ENCODE results near the gene ANKS1B.
A peak's percentile ranks its signal among the peaks of the same experiment; 100 is the strongest.
"Not testable (repeated sequence)": the region's sequence is repeated elsewhere in the genome, so short reads cannot be mapped to it uniquely, and the experiment has no call there.

ANKS1B gene

GRCh38 chr12:99984271-99985128 is at the start of gene ANKS1B:
TSS of gene ANKS1B (minus strand) at chr12:99984936. CDS start at chr12:99984237, 699 bp downstream.
- DNase-seq (ENCODE audit: low spot score), result no peak

GRCh38 chr12:100031836-100032235 is 47.1 kb upstream of the ANKS1B start:
- DNase-seq (ENCODE audit: low spot score), result no peak

DNA sequence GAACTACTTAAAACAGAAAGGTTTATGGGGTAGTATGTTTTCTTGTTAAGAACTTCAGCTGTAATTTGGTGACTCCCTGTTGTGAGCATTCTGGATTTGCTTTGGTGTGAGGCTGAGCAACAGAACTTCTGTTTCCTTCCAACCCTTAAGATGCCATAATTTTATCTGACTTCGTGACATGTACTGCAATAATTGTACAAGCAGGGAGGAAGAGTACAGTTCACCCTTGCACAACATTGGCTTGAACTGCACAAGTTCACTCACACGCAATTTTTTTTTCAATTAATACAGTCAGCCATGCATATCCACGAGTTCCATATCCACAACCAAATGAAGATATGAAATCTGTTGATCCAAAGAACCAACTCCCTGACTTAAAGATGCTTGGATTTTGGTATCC is 42.9 kb upstream of the ANKS1B start:
- no peak for DNase-seq (ENCODE audit: low spot score)

GRCh38 chr12:100026241-100026640 is 41.5 kb upstream of the ANKS1B start:
- DNase-seq (ENCODE audit: low spot score), result no peak

DNA sequence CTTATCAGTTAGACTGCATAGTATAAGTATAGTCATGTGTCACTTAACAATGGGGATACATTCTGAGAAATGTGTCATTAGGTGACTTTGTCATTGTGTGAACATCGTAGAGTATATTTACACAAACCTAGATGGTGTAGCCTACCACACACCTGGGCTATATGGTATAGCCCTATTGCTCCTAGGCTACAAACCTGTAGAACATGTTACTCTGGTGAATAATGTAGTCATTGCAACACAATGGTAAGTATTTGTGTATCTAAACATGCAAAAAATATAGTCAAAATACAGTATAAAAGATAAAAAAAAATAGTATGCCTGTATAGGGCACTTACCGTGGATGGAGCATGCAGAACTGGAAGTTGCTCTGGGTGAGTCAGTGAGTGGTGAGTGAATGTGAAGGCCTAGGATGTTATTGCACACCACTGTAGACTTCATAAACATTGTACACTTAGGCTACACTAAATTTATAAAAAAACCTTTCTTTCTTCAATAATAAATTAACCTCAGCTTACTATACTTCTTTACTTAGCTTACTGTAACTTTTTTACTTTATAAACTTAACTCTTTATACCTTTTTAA is 40.3 kb upstream of the ANKS1B start:
- DNase-seq (ENCODE audit: low spot score), result no peak

DNA sequence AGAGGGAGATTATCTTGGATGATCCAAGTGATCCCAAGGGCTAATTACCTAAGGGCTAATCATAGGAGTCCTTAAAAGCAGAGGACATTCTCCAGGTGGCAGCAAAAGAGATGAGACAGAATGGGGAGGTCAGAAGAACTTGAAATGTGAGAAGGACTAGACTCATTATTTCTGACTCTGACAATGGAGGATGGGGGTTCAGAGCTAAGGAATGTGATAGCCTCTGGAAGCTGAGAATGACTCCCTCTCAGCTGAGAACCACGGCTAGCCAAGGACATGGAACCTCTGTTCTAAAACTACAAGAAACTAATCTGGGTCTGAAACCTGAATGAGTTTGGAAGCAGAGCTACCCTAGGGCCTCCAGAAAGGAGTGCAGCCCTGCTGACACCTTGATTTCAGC is 35.6 kb upstream of the ANKS1B start:
- DNase-seq (ENCODE audit: low spot score), result no peak

DNA sequence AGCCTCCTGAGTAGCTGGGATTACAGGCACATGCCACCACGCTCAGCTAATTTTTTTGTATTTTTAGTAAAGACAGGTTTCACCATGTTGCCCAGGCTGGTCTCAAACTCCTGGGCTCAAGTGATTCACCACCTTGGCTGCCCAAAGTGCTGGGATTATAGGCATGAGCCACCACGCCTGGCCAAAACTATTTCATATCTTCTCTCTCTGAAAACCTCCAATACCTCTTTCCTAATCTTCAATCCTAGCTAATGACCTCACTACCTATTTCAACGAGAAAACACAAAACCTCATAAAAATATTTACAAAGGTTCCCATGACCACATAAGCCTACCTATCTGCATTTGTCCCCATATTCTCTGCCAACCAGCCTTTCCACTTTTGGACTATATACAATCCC is 32.3 kb upstream of the ANKS1B start:
- DNase-seq (ENCODE audit: low spot score), result no peak

DNA sequence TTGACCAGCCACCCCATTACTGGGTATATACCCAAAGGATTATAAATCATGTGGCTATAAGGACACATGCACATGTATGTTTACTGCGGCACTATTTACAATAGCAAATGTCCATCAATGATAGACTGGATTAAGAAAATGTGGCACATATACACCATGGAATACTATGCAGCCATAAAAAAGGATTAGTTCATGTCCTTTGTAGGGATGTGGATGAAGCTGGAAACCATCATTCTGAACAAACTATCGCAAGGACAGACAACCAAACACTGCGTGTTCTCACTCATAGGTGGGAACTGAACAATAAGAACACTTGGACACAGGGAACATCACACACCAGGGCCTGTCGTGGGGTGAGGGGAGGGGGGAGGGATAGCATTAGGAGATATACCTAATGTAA is 31.6 kb upstream of the ANKS1B start:
- DNase-seq (ENCODE audit: low spot score), result not testable (repeated sequence)

DNA sequence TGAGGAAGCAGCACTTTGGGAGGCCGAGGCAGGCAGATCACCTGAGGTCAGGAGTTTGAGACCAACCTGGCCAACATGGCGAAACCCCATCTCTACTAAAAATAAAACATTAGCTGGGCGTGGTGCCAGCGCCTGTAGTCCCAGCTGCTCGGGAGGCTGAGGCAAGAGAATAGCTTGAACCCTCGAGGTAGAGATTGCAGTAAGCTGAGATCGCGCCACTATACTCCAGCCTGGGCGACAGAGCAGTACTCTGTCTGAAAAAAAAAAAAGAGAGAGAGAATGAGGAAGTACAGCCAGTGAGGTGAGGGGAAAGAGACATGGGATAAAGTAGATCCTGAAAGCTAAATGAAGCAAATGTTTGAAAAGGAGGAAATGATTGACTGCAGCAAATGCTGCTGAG is 21.1 kb upstream of the ANKS1B start:
- not testable (repeated sequence) for DNase-seq (ENCODE audit: low spot score)

DNA sequence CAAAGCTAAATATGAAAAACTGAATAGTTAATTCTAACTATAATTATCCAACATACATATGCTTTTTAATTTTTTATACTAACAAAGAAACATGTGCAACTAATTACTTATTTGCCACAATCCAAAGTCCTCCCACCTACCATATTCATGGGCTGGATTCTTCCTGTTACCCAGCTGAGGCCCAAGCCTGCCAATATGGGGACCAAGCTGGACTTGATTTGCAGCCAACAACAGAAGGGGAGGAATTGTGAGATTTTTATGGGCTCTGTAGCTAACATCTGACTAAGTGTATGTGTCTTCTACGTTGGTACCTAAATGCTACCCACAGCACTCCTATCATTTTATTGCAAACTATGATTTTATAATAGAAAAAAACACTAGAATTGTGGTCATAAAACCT is 13.1 kb upstream of the ANKS1B start:
- DNase-seq (ENCODE audit: low spot score), result no peak

GRCh38 chr12:99996095-99996494 is 11.4 kb upstream of the ANKS1B start:
- DNase-seq (ENCODE audit: low spot score), result no peak

DNA sequence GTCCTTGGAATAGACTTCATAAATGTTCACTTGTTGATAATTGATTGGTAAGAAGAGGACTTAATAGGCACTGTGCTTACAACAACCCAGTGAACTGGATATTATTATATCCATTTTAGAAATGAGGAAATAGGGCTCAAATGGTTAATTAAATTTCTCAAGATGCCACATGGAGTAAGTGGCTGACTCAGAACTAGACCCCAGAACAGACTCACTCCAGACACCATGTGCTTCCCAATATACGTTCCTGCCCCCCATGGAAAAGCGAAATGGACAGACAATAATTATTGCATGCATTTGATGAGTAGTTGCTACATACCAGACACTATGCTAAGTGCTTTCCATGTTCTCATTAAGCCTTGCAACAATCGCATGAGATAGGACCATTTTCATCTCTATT is 895 bp upstream of the ANKS1B start:
- DNase-seq (ENCODE audit: low spot score), result no peak

DNA sequence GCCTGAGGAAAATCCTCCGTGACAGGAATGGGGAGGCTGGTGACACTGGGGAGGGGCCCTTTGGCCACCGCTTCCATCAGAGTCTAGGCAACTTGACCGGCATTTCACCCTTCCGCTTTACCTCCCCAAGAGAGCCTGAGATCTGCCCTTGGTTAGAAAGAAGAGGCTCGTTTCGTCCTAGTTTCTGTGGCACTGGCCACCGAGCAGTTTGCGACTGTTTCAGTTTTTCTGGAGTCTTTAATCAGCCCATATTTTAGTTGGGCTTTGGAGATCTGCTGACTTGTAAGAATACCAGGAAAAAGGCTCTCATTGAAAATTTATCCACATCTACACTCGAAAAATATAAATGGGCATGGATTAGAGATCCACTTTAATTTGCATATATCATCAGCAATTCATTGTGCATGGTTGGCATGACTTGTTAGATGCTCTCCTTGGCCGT is 414 bp upstream of the ANKS1B start:
- no peak for DNase-seq (ENCODE audit: low spot score)

DNA sequence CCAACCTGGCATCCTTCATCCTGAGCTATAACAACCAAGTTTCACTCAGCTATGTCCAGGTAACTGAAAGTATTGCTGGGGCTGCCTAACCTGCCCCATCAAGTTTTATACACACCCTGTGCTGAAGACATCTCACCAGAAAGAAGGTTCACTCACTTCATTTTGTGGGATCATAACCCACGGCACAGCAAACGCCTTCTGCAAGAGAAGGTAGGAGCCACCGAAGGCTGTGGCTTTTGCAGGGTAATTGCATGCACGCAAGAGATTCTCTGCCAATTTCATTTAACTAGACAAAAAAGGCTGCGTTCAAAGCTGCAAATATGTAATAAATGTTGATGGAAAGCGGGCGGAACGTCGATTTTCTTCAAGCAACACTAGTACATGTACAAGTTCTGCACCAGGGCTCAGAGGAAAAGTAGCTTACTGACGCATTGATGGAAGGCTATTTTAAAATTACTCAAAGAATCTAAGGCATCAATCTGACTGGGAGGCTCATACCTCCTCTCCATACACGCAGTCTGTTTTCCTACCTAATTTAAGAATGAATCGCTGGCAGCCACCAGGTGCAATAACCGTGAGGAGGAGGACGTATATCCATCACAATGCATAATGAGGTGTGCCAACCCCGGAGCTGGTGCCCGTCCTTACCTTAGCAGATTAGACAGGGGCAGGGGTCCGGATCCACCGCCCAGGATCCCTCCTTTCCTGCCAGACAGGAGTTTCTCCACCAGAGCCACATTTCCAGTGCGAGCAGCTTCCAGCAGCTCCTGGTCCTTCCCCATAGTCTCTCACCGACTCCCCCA is 1.1 kb downstream of the ANKS1B start:
- DNase-seq (ENCODE audit: low spot score), result peak; percentile 53

DNA sequence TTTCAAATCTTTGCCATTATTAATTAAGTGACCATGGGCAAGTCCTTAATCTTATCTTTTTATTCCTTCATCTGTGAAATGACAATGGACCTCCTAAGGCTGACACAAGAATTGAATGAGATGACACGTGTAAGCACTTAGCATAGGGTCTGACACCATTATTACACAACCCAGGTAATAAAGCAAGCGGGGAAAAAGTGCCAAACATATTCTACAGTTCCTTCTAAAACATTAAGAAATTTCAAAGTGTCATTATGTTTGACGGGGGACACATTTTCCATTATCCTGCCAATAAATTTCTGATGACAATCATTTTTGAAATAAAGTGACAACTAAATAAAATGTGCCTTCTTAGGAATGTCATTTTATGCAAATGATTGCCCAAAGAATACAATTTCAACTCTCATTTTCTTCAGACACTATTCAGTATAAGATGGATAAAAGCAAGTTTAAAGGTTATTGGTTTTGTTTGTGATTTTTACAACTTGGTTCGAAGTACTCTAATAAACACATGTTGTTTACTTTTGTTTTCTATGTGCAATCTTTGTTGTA is 3.0 kb downstream of the ANKS1B start:
- no peak for DNase-seq (ENCODE audit: low spot score)

DNA sequence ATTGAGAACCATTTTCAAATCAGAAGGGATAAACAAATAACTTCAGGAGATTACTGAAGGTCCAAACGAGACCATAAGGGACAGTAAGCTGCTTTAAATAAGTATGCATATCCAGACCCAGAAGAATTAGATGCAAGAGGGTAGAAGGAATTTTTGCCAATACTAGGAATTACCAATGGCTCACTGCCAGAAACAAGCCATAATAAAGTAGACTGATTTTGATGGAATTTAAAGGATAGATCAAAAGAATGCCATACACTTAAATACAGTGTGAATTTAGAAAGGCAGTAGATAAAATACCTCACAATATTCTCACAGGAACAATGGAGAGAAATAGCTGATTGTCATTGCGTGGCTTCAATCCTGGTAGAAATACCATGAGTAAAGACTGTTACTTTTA is 5.3 kb downstream of the ANKS1B start:
- no peak for DNase-seq (ENCODE audit: low spot score)

GRCh38 chr12:99978152-99978551 is 6.6 kb downstream of the ANKS1B start:
- DNase-seq (ENCODE audit: low spot score), result no peak

- DNase-seq (ENCODE audit: low spot score), result no peak
These were observed 7.2 kb downstream of the ANKS1B start for GRCh38 chr12:99977550-99977949.

- DNase-seq (ENCODE audit: low spot score), result no peak
These were observed 8.0 kb downstream of the ANKS1B start for GRCh38 chr12:99976762-99977161.

GRCh38 chr12:99975321-99975720 is 9.4 kb downstream of the ANKS1B start:
- no peak for DNase-seq (ENCODE audit: low spot score)

GRCh38 chr12:99974146-99974545 is 10.6 kb downstream of the ANKS1B start:
- DNase-seq (ENCODE audit: low spot score), result no peak

- no peak for DNase-seq (ENCODE audit: low spot score)
These were observed 18.3 kb downstream of the ANKS1B start for GRCh38 chr12:99966429-99966828.

DNA sequence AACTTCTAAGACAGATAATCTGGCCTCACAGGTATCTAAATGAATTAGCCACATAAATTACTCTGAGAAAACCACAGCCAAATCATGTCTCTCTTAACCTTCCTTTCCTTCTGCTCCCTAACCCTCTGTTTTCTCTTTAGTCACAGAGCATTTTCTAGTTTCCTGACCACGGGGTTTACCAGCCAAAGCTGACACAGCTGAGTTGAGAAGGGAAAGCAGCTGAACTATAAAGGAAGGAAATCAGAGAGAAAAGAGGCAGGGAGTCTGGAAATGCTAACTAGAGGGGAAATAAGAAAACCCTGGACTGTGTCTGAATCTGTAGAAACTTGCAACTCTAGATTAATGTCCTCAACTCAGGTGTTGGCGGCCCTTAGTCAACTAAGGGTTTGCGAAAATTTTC is 24.4 kb downstream of the ANKS1B start:
- no peak for DNase-seq (ENCODE audit: low spot score)

All from putamen (tissue), 1 donor.